AG09309 (cell line): ENCODE results near the gene PRPF4.

ENCODE experiments used
- DNase-seq: peaks from one replicate; pipeline ENCODE4 v3.0.0-alpha.2; 2010; ENCODE audit warnings: low read depth
- H3K4me3 ChIP-seq: 2 replicates; pipeline ENCODE4 v1.5.1; 2011; ENCODE audit warnings: mild to moderate bottlenecking, low read depth, low read length, moderate library complexity; ENCODE audit not compliant: control insufficient read depth
- TF ChIP-seq, protein P1 (sequence below): IDR thresholded peaks from 2 replicates; pipeline ENCODE4 v1.5.1; 2011; ENCODE audit warnings: mild to moderate bottlenecking, low read depth, low read length, inconsistent platforms; ENCODE audit not compliant: insufficient read depth, control insufficient read depth; ENCODE audit errors: missing control alignments

Gene PRPF4

GRCh38 chr9:113298924-113299770 is 23.7 kb downstream of the PRPF4 start:
- TF ChIP-seq, protein P1, sequence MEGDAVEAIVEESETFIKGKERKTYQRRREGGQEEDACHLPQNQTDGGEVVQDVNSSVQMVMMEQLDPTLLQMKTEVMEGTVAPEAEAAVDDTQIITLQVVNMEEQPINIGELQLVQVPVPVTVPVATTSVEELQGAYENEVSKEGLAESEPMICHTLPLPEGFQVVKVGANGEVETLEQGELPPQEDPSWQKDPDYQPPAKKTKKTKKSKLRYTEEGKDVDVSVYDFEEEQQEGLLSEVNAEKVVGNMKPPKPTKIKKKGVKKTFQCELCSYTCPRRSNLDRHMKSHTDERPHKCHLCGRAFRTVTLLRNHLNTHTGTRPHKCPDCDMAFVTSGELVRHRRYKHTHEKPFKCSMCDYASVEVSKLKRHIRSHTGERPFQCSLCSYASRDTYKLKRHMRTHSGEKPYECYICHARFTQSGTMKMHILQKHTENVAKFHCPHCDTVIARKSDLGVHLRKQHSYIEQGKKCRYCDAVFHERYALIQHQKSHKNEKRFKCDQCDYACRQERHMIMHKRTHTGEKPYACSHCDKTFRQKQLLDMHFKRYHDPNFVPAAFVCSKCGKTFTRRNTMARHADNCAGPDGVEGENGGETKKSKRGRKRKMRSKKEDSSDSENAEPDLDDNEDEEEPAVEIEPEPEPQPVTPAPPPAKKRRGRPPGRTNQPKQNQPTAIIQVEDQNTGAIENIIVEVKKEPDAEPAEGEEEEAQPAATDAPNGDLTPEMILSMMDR = no peak
- DNase-seq = no peak

DNA sequence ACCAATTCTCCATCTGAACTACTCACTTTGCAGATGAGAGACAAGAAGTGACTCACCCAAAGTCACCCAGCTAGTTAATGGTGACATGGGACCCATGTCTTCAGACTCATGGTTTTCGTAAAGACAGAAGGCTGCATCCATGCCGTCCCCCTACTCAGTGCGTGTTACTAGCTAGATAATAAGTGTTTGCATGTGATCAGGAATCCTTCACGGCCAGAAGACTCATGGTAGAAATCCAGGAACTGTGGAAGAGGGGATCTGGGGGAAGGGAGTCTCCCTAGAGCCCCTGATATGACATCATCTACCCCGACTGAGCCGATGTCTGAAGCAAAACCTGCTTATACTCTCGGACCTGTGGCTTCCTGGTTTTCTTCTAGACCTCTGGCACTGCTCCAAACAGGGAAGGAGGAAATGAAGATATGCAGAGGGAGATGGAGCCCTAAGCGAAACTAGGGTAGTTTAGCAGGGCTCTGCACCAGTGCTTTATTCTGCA is 24.4 kb downstream of the PRPF4 start:
- TF ChIP-seq, protein P1 = no peak
- no peak for DNase-seq
- H3K4me3 ChIP-seq = no peak overlapping the region

More at GRCh38 chr9:113298924-113299770, 23.7 kb downstream of the PRPF4 start:
- no peak overlapping the region for H3K4me3 ChIP-seq

GRCh38 chr9:113301548-113301947 is 26.1 kb downstream of the PRPF4 start:
- TF ChIP-seq, protein P1 = no peak
- H3K4me3 ChIP-seq = no peak overlapping the region
- no peak for DNase-seq

GRCh38 chr9:113302792-113303418 is 27.4 kb downstream of the PRPF4 start, which contains the start of gene RNF183:
TSS of gene RNF183 (minus strand) at chr9:113303376. CDS start at chr9:113298184, 5,192 bp downstream.
- no peak for DNase-seq
- no peak within 1 kb of the TSS for H3K4me3 ChIP-seq

DNA sequence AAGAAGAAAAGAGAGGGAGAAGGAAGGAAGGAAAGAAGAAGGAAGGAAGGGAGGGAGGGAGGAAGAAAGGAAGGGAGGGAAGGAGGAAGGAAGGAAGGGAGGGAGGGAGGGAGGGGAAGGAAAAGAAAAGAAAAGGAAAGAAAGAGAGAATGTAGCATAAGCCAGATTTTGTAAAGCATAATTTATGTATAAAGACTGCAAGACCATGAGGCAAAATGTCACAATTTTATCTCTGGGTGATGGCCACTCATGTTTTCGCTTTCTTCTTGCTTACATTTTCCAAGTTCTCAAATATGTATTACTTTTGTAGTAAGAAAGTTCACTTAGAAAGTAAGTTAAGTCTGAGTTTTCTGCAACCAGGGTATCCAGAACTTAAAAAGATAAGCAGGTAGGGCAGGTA is 31.1 kb downstream of the PRPF4 start:
- TF ChIP-seq, protein P1 = no peak
- no peak overlapping the region for H3K4me3 ChIP-seq
- no peak for DNase-seq

More at GRCh38 chr9:113302792-113303418, 27.4 kb downstream of the PRPF4 start, which contains the start of gene RNF183:
- TF ChIP-seq, protein P1 = no peak

- DNase-seq = no peak
- no peak overlapping the region for H3K4me3 ChIP-seq
- TF ChIP-seq, protein P1 = no peak
Observed at GRCh38 chr9:113307396-113307975, 32.0 kb downstream of the PRPF4 start.
